Measurements from ENCODE around the gene CEP112. TPM values are rescaled to one million over a fixed set of nuclear protein-coding genes. Genes with fewer than 3 reads are reported as not detected.

CEP112 gene
- total and polyA plus RNA-seq, 2 of the 13 experiments (the other 11 are each of a cell fraction or from before 2014, with no cell fraction given) = 1.2 to 3.4 TPM

- TF ChIP-seq BHLHE40 (IDR thresholded peaks at IDR 0.05; ENCODE audit: low read length) = 0 out of 2 replicates have a peak, but pooled peaks have one; percentile 16
- no peak for TF ChIP-seq ZBTB10 (CRISPR knock-in tag; IDR thresholded peaks at IDR 0.05; ENCODE audit: borderline replicate concordance)
- TF ChIP-seq ZNF503 (CRISPR knock-in tag; IDR thresholded peaks at IDR 0.05) = peak; percentile 95
- peak; percentile 87 for TF ChIP-seq NR2C2 (CRISPR knock-in tag; IDR thresholded peaks at IDR 0.05; ENCODE audit: borderline replicate concordance)
- TF ChIP-seq CENPT (CRISPR knock-in tag; IDR thresholded peaks at IDR 0.05; ENCODE audit: low read depth) = no peak
- no peak for TF ChIP-seq NCOA5 (CRISPR knock-in tag; IDR thresholded peaks at IDR 0.05)
- TF ChIP-seq ZNF615 (CRISPR knock-in tag; IDR thresholded peaks at IDR 0.05; ENCODE audit: borderline replicate concordance) = no peak
- no peak for TF ChIP-seq ZNF562 (CRISPR knock-in tag; IDR thresholded peaks at IDR 0.05; ENCODE audit: borderline replicate concordance)
- no peak for TF ChIP-seq SYNCRIP (IDR thresholded peaks at IDR 0.05; ENCODE audit: insufficient read depth, low read depth, low read length)
- TF ChIP-seq ZNF414 (CRISPR knock-in tag; IDR thresholded peaks at IDR 0.05) = peak; percentile 67; the same call in 1 of the 2 replicates
- no peak for TF ChIP-seq ZNF34 (CRISPR knock-in tag; IDR thresholded peaks at IDR 0.05; ENCODE audit: borderline replicate concordance)
- peak; percentile 62; the same call in 1 of the 2 replicates for TF ChIP-seq HNF1B (CRISPR knock-in tag; IDR thresholded peaks at IDR 0.05)
- no peak for TF ChIP-seq TMF1 (CRISPR knock-in tag; IDR thresholded peaks at IDR 0.05; ENCODE audit: low read depth)
- peak; percentile 95 for TF ChIP-seq ZNF609 (CRISPR knock-in tag; IDR thresholded peaks at IDR 0.05; ENCODE audit: borderline replicate concordance)
- TF ChIP-seq ZNF558 (CRISPR knock-in tag; IDR thresholded peaks at IDR 0.05; ENCODE audit: borderline replicate concordance) = no peak
- peak; percentile 80 for TF ChIP-seq DMAP1 (CRISPR knock-in tag; IDR thresholded peaks at IDR 0.05)
- TF ChIP-seq RFXANK (CRISPR knock-in tag; IDR thresholded peaks at IDR 0.05) = no peak
Observed at GRCh38 chr17:65690626-65691310, 501.2 kb downstream of the CEP112 start (continued).

All from HepG2 (cell line).